Body of pancreas (tissue), 4 donors: ENCODE results near the gene SPTBN1. TPM values are rescaled to one million over a fixed set of nuclear protein-coding genes. Genes with fewer than 3 reads are reported as not detected.
"Not testable (repeated sequence)": the region's sequence is repeated elsewhere in the genome, so short reads cannot be mapped to it uniquely, and the experiment has no call there.

Experiments
- ATAC-seq: fragments of 150-250 bp; one replicate; pipeline ENCODE4 v1.9.1; 2016
- DNase-seq, 4 donors: peaks; one replicate each; pipeline ENCODE4 v3.0.0-alpha.2; 2019
- H3K27ac ChIP-seq, 4 donors: fragments of 200-600 bp; sonication (generic); 1 replicate in 3 of 4; 2 replicates in 1 of 4; pipeline versions ENCODE4 v1.5.1 to v1.6.1; 2016 to 2019; ENCODE audit warnings: mild to moderate bottlenecking in 1 of 4, mixed read lengths in 1 of 4, moderate library complexity in 1 of 4
- H3K27me3 ChIP-seq, 2 donors: fragments of 200-600 bp; sonication (generic); one replicate each; pipeline ENCODE4 v1.6.0; 2016; ENCODE audit warnings: mild to moderate bottlenecking in 1 of 2
- H3K36me3 ChIP-seq, 2 donors: fragments of 200-600 bp; sonication (generic); replicated peaks in 1 of 2; 2 replicates each; pipeline ENCODE4 v1.5.1; 2016; ENCODE audit warnings: low read depth in 2 of 2; ENCODE audit not compliant: insufficient read depth in 1 of 2
- H3K4me1 ChIP-seq: fragments of 200-600 bp; sonication (generic); one replicate; pipeline ENCODE4 v1.6.0; 2016
- H3K4me3 ChIP-seq, 2 donors: fragments of 200-600 bp; sonication (generic); 1 replicate in 1 of 2; 2 replicates in 1 of 2; pipeline ENCODE4 v1.5.1; 2016 to 2019
- H3K9me3 ChIP-seq, 3 donors: fragments of 200-600 bp; sonication (generic); 1 replicate in 2 of 3; 2 replicates in 1 of 3; pipeline ENCODE4 v1.5.1; 2016
- CTCF ChIP-seq, 7 experiments: fragments of 450-650 bp in 4 of 7; fragments of 200-600 bp in 3 of 7; sonication (generic) in 3 of 7; IDR thresholded peaks; one replicate each; pipeline ENCODE4 v1.5.1; 2016 to 2019; ENCODE audit warnings: antibody characterized with exemption in 7 of 7
- POLR2A ChIP-seq, 3 donors: fragments of 450-650 bp; IDR thresholded peaks; one replicate each; pipeline ENCODE4 v1.6.1; 2016; ENCODE audit warnings: antibody characterized with exemption in 3 of 3, mild to moderate bottlenecking in 2 of 3
- WGBS, 2 donors: methylation state at CpG; one replicate each; pipeline ENCODE4 v1.1.5; 2017; 5-methylcytosine and 5-hydroxymethylcytosine counted together
- intact Hi-C: fragments of 100-400 bp; cut with DNase I; formaldehyde crosslinking; loops from one replicate; pipeline ENCODE4 v1.15.1; 2023
- total RNA-seq, 2 donors: library from RNA; depleted of rRNA; stranded (reverse); fragments of >200 nt; gene quantifications; one replicate each; pipeline ENCODE4 v1.1.0, GENCODE V29; 2016

The SPTBN1 gene
- total RNA-seq, 2 donors from 2014 or later, result 186 to 195 TPM

GRCh38 chr2:54483426-54483825 is 27.3 kb downstream of the SPTBN1 start:
- ATAC-seq (no peak), DNase-seq (no peak)
- Histone ChIP-seq H3K4me3 (no peak overlapping the region), H3K4me1 (peaks cover 27% of the 10 kb centered on the region), H3K27ac (peak overlapping the region in 2 of 4 donors; percentile 6 to 10), H3K9me3 (no peaks in the 10 kb centered on the region), H3K36me3 (no peaks in the 10 kb centered on the region), H3K27me3 (no peaks in the 10 kb centered on the region)
- TF ChIP-seq POLR2A (IDR thresholded peaks at IDR 0.05) (no peak), CTCF (IDR thresholded peaks at IDR 0.05) (no peak)
- 48 to 75% methylated on average over 5 of the region's 5 CpGs for WGBS, 2 donors
- intact Hi-C loops, result no loop called here

- intact Hi-C loops, ATAC-seq, DNase-seq, H3K4me3 ChIP-seq, H3K27ac ChIP-seq, H3K36me3 ChIP-seq, H3K27me3 ChIP-seq, H3K9me3 ChIP-seq, H3K4me1 ChIP-seq: not testable (repeated sequence)
- WGBS, 2 donors, result 95% methylated on average over 18 of the region's 35 CpGs; no CpG with 5 or more reads in 1 of the 2 donors
Measured at GRCh38 chr2:54485756-54486155, 29.6 kb downstream of the SPTBN1 start.

- no peaks in the 10 kb centered on the region for H3K27me3 ChIP-seq
- peaks cover 9% of the 10 kb centered on the region for H3K4me1 ChIP-seq
- no peak overlapping the region for H3K27ac ChIP-seq
- H3K36me3 ChIP-seq, result no peaks in the 10 kb centered on the region
- H3K4me3 ChIP-seq, result no peak overlapping the region
- WGBS, 2 donors, result 77 to 85% methylated on average over 4 of the region's 4 CpGs
- TF ChIP-seq CTCF (IDR thresholded peaks at IDR 0.05), result no peak
- DNase-seq (no peak), ATAC-seq (no peak)
- H3K9me3 ChIP-seq, result no peaks in the 10 kb centered on the region
- intact Hi-C loops, result no loop called here
Measured at GRCh38 chr2:54486766-54487165, 30.6 kb downstream of the SPTBN1 start.

DNA sequence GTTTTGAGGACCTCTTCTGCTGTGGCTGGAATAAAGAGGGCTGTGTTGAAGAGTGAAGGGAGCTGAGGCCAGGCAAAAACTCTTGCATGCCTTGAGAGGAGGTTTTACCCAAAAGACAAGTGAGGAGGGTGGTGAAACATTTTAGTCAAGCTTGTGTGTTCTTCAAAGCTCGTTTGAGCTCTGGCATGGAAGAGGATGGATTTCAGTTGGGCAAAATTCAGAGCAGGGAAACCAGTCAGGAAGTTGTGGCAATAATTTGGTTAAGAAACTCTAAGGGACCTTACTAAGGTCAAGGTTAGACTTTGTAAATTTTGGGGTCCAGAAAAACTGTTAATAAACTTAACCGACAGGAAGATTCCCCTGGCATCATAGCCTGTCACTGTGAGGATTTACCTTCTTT is 34.7 kb downstream of the SPTBN1 start:
- no peak for TF ChIP-seq CTCF (IDR thresholded peaks at IDR 0.05)
- TF ChIP-seq POLR2A (IDR thresholded peaks at IDR 0.05), result no peak
- ATAC-seq (no peak), DNase-seq (no peak)
- Histone ChIP-seq H3K27ac (no peak overlapping the region), H3K27me3 (no peaks in the 10 kb centered on the region), H3K9me3 (no peaks in the 10 kb centered on the region), H3K4me1 (no peaks in the 10 kb centered on the region), H3K4me3 (no peak overlapping the region), H3K36me3 (no peaks in the 10 kb centered on the region)
- WGBS, 2 donors, result 53 to 65% methylated on average over 2 of the region's 2 CpGs
- intact Hi-C loops, result no loop called here

DNA sequence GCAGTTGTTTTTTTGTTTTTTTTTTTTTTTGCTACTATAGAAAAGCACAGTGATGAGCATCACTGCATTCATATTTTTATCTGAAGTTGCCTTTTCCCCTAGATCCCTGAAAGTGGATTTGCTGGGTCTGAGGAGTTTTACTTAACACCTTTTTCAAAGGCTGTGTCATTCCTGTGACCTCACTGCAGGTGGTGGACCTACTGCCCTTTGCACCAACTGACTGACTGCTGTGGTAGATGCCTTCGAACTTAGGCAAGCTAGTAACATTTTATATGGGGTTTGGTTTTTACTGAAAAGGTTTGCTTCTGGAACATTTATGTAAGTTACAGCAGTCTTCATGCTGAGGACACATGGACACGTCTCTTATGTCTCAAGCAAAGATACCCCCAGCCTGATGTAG is 36.2 kb downstream of the SPTBN1 start:
- WGBS, 2 donors, result 68 to 77% methylated on average over 2 of the region's 2 CpGs
- DNase-seq, result no peak
- no peaks in the 10 kb centered on the region for H3K4me1 ChIP-seq
- TF ChIP-seq POLR2A (IDR thresholded peaks at IDR 0.05) (no peak), CTCF (IDR thresholded peaks at IDR 0.05) (no peak)
- no peak for ATAC-seq
- intact Hi-C loops, result no loop called here
- no peak overlapping the region for H3K27ac ChIP-seq
- H3K27me3 ChIP-seq, result no peaks in the 10 kb centered on the region
- H3K9me3 ChIP-seq, result no peaks in the 10 kb centered on the region
- no peaks in the 10 kb centered on the region for H3K36me3 ChIP-seq
- no peak overlapping the region for H3K4me3 ChIP-seq
